ENCODE measurements around the gene TMEM135. TPM values are rescaled to one million over a fixed set of nuclear protein-coding genes. Genes with fewer than 3 reads are reported as not detected.

TMEM135 gene
- total RNA-seq, 1 experiment from 2014 or later, result 12.6 TPM

DNA sequence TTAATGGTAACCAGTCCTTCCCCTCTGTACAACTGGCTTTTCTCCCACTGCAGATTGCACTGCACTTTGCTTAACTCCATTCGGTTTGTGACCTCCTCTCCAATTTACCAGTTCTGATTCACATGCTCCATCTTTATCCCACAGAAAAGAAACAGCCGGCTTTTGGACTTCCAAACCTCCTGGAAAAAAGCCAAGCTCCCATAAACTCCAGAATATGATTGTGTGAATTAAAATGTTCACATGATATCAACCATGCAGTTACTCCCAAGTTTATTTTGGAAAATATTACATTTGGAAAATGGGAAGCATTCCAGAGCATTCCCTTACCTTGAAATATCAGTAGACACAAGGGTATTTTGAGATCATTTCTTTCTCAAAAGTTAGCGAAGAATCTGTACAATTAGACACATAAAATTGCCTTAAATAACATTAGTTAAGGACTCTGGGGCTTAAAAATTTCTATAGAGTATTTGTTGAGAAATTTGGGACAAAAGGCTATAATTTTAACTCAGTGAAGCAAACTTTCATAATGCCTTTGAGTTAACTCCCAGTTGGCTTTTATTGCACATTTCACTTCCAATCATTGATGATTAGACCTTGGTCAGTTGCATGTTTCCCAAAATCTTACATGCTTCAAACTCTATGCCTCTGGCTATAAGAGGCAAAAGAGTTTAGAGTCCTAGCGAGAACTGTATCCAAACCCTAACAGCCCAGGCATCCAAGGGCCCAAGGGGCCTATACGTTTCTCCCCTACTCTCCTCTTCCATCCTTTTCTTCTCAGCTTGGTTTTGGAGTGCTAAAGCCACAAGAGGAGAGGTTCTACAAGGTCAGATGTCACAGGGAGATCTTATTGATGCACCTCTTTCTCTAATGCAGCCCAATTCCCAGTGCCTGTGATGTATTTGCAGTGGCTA, 23.6 kb upstream of the TMEM135 start:
- Mint-ChIP-seq H3K27ac (ENCODE audit: unreplicated experiment) (no peak overlapping the region), H3K4me3 (ENCODE audit: low read depth, unreplicated experiment) (no peak overlapping the region), H3K27me3 (ENCODE audit: unreplicated experiment) (no peaks in the 10 kb centered on the region), H3K36me3 (ENCODE audit: insufficient read depth, unreplicated experiment) (no peaks in the 10 kb centered on the region), H3K4me1 (ENCODE audit: low read depth, unreplicated experiment) (no peaks in the 10 kb centered on the region), H3K9me3 (ENCODE audit: low read depth, unreplicated experiment) (no peaks in the 10 kb centered on the region)
- no peak for TF ChIP-seq CTCF (IDR thresholded peaks at IDR 0.05; ENCODE audit: unreplicated experiment)
- intact Hi-C loops (cut with micrococcal nuclease; ENCODE audit: unreplicated experiment), result no loop called here
- DNase-seq, result no peak
- CTCF ChIA-PET, result no interaction called here
- no TSS peak for BruUV-seq (replicated peaks)

DNA sequence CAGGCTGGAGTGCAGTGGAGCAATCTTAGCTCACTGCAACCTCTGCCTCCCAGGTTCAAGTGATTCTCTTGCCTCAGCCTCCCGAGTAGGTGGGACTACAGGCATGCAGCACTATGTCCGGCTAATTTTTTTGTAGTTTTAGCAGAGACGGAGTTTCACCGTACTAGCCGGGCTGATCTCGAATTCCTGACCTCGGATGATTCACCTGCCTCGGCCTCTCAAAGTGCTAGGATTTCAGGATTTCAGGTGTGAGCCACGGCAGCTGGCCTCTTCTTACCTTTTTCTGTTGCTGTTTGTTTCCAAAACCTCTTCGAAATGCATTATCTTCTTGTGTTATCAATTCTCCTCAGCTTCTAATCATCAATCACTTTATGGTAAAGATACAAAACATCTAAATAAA, 22.1 kb upstream of the TMEM135 start:
- H3K36me3 Mint-ChIP-seq (ENCODE audit: insufficient read depth, unreplicated experiment), result no peaks in the 10 kb centered on the region

GRCh38 chr11:87019613-87020271, 18.0 kb upstream of the TMEM135 start:
- no peak for DNase-seq
- Mint-ChIP-seq H3K27me3 (ENCODE audit: unreplicated experiment) (no peaks in the 10 kb centered on the region), H3K9me3 (ENCODE audit: low read depth, unreplicated experiment) (no peaks in the 10 kb centered on the region), H3K27ac (ENCODE audit: unreplicated experiment) (no peak overlapping the region), H3K4me3 (ENCODE audit: low read depth, unreplicated experiment) (no peak overlapping the region), H3K36me3 (ENCODE audit: insufficient read depth, unreplicated experiment) (no peaks in the 10 kb centered on the region), H3K4me1 (ENCODE audit: low read depth, unreplicated experiment) (no peaks in the 10 kb centered on the region)
- no peak for TF ChIP-seq CTCF (IDR thresholded peaks at IDR 0.05; ENCODE audit: unreplicated experiment)
- BruUV-seq (replicated peaks), result no TSS peak
- CTCF ChIA-PET, result no interaction called here
- intact Hi-C loops (cut with micrococcal nuclease; ENCODE audit: unreplicated experiment), result no loop called here

More for the DNA sequence above, 22.1 kb upstream of the TMEM135 start:
- no TSS peak for BruUV-seq (replicated peaks)
- Mint-ChIP-seq H3K27me3 (ENCODE audit: unreplicated experiment) (no peaks in the 10 kb centered on the region), H3K4me1 (ENCODE audit: low read depth, unreplicated experiment) (no peaks in the 10 kb centered on the region), H3K9me3 (ENCODE audit: low read depth, unreplicated experiment) (no peaks in the 10 kb centered on the region), H3K27ac (ENCODE audit: unreplicated experiment) (no peak overlapping the region), H3K4me3 (ENCODE audit: low read depth, unreplicated experiment) (no peak overlapping the region)
- CTCF ChIA-PET, result interaction anchor here (0.7 kb wide), 1 partner anchor 1807 kb away, joined by 4 read pairs; no protein-coding TSS in a partner anchor
- no peak for DNase-seq
- no peak for TF ChIP-seq CTCF (IDR thresholded peaks at IDR 0.05; ENCODE audit: unreplicated experiment)
- intact Hi-C loops (cut with micrococcal nuclease; ENCODE audit: unreplicated experiment), result no loop called here

GRCh38 chr11:87020336-87020735, 17.4 kb upstream of the TMEM135 start:
- Mint-ChIP-seq H3K4me3 (ENCODE audit: low read depth, unreplicated experiment) (no peak overlapping the region), H3K9me3 (ENCODE audit: low read depth, unreplicated experiment) (no peaks in the 10 kb centered on the region), H3K4me1 (ENCODE audit: low read depth, unreplicated experiment) (no peaks in the 10 kb centered on the region), H3K27me3 (ENCODE audit: unreplicated experiment) (no peaks in the 10 kb centered on the region), H3K36me3 (ENCODE audit: insufficient read depth, unreplicated experiment) (no peaks in the 10 kb centered on the region), H3K27ac (ENCODE audit: unreplicated experiment) (no peak overlapping the region)
- no peak for TF ChIP-seq CTCF (IDR thresholded peaks at IDR 0.05; ENCODE audit: unreplicated experiment)
- no TSS peak for BruUV-seq (replicated peaks)
- intact Hi-C loops (cut with micrococcal nuclease; ENCODE audit: unreplicated experiment), result no loop called here
- DNase-seq, result no peak
- CTCF ChIA-PET, result no interaction called here
